Erythroblast (primary cell): ENCODE results near the gene WAC.

Experiments
- GATA1 ChIP-seq: IDR thresholded peaks from 2 replicates; pipeline ENCODE4 v1.6.1; 2011; ENCODE audit warnings: low read depth, mild to moderate bottlenecking, control low read depth, low read length, moderate library complexity
- POLR2A ChIP-seq: IDR thresholded peaks from 2 replicates; pipeline ENCODE4 v1.6.1; 2011; ENCODE audit warnings: mild to moderate bottlenecking, low read length

DNA sequence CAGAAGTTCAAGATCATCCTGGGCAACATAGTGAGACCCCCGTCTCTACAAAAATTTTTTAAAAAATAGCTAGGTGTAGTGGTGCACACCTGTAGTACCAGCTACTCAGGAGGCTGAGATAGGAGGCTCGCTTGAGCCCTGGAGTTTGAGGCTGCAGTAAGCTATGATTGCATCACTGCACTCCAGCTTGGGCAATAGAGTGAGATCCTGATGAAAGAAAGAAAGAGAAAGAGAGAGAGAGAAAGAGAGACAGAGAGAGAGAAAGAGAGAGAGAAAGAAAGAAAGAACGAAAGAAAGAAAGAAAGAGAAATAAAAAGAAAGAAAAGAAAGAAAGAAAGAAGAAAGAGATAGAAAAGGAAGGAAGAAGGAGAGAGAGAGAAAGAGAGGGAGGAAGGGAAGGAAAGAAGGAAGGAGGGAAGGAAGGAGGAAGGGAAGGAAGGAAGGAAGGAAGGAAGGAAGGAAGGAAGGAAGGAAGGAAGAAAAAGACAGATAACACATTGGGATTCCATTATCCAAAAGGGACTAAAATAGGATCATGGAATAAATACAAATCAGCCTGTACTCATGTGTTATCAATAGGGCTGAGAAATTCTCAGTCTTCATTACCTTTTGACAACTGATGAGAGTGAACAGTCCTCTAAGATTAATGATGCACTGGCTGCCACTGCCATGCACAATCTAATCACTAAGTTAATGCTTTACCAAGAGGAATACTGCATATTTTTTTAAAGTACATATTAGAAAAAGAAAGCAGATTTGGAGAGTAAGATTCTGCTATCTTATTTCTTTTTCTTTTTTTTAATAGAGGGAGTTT is 35.4 kb upstream of the WAC start:
- TF ChIP-seq POLR2A (no peak), GATA1 (no peak)
